ENCODE data around the gene CPLX4.

The CPLX4 gene

DNA sequence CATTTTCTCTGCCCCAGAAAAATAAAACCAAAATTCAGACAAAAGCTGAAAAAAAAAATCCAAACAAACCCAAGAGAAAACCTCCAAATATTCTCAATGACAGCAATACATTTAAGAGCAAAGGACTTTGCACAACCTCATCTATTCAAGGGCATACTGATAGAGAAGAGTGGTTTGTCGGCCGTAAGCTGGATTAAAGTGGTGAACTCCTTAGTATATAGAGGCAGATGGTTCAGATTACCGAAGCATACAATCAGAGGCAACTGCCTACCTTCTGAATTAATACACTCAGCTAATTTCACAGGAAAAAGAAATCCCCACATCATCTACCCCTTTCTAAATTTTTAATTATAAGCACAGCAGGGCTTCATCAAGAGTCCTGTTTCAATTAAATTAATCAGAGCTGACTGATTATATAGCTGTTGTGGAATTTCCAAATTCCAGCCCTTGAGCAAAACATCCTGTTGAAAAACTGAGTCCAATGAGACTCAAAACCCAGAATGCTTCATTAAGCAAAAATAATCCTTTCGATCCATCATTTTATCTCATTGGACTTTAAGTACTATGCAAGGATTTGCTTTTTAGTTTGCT, at the start of gene CPLX4:
CPLX4 (minus strand) TSS at position 190 of the 591 bp plus-strand sequence; CDS start at position 3, 187 bp downstream.
- Histone ChIP-seq H3K79me2 (no peaks in the 10 kb centered on the region), H3K4me2 (ENCODE audit: low read length) (no peak within 1 kb of the TSS), H3K9ac (no peak within 1 kb of the TSS), H3K36me3 (ENCODE audit: control insufficient read depth, insufficient read depth, low read length) (no peaks in the 10 kb centered on the region), H3K9me3 (ENCODE audit: control insufficient read depth, low read length) (no peaks in the 10 kb centered on the region), H2AFZ (no peak within 1 kb of the TSS), H3K4me3 (ENCODE audit: low read depth, low read length) (no peak within 1 kb of the TSS), H3K27me3 (ENCODE audit: control insufficient read depth, insufficient read depth, low read length) (no peaks in the 10 kb centered on the region), H3K27ac (no peak within 1 kb of the TSS), H3K4me1 (no peaks in the 10 kb centered on the region)
- no peak for TF ChIP-seq CTCF (IDR thresholded peaks at IDR 0.05)

DNA sequence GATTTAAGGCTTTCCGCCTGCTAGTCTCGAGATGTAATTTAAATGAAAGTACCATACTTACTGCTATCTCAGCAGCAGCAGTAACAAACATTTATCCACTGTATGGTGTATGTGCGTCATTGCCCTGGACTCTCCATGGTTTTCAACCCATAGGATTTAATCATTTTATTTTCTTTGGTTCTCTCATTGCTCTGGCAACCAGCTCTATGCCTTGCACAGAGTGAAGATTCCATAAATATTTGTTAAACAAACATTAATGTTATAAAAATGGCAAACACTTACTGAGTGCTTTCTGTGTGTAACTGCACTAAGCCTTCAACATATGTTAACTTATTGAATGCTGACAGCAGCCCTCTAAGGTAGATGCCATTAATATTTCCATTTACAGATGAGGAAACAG, 41.9 kb upstream of the CPLX4 start:
- H3K4me3 ChIP-seq (ENCODE audit: low read depth, low read length), result no peak overlapping the region
- H3K4me2 ChIP-seq (ENCODE audit: low read length), result no peak overlapping the region

GRCh38 chr18:59359576-59359952, 41.1 kb upstream of the CPLX4 start:
- Histone ChIP-seq H3K79me2 (no peaks in the 10 kb centered on the region), H3K4me1 (peaks cover 3% of the 10 kb centered on the region), H3K27me3 (ENCODE audit: control insufficient read depth, insufficient read depth, low read length) (no peaks in the 10 kb centered on the region), H3K4me3 (ENCODE audit: low read depth, low read length) (peak overlapping the region; percentile 94), H2AFZ (peak overlapping the region; percentile 85), H3K9ac (no peak overlapping the region), H3K27ac (peak overlapping the region; percentile 21), H3K36me3 (ENCODE audit: control insufficient read depth, insufficient read depth, low read length) (no peaks in the 10 kb centered on the region), H3K9me3 (ENCODE audit: control insufficient read depth, low read length) (no peaks in the 10 kb centered on the region), H3K4me2 (ENCODE audit: low read length) (peak overlapping the region; percentile 57)
- TF ChIP-seq CTCF (IDR thresholded peaks at IDR 0.05), result no peak

More for the DNA sequence above, 41.9 kb upstream of the CPLX4 start:
- no peaks in the 10 kb centered on the region for H3K79me2 ChIP-seq
- H3K4me1 ChIP-seq, result peaks cover 3% of the 10 kb centered on the region
- no peak overlapping the region for H3K9ac ChIP-seq
- no peaks in the 10 kb centered on the region for H3K9me3 ChIP-seq (ENCODE audit: control insufficient read depth, low read length)
- H3K27me3 ChIP-seq (ENCODE audit: control insufficient read depth, insufficient read depth, low read length), result no peaks in the 10 kb centered on the region
- no peaks in the 10 kb centered on the region for H3K36me3 ChIP-seq (ENCODE audit: control insufficient read depth, insufficient read depth, low read length)
- no peak overlapping the region for H3K27ac ChIP-seq
- peak overlapping the region; percentile 85 for H2AFZ ChIP-seq
- no peak for TF ChIP-seq CTCF (IDR thresholded peaks at IDR 0.05)

GRCh38 chr18:59358712-59359575, 40.5 kb upstream of the CPLX4 start, which contains the start of gene LMAN1:
Gene LMAN1 (minus strand): TSS chr18:59359265. CDS start chr18:59359244, 21 bp downstream.
- H3K4me2 ChIP-seq (ENCODE audit: low read length), result peak within 1 kb of the TSS; percentile 57
- peak within 1 kb of the TSS; percentile 94 for H3K4me3 ChIP-seq (ENCODE audit: low read depth, low read length)
- peak within 1 kb of the TSS; percentile 82 for H3K27ac ChIP-seq
- H3K27me3 ChIP-seq (ENCODE audit: control insufficient read depth, insufficient read depth, low read length), result no peaks in the 10 kb centered on the region
- H3K9me3 ChIP-seq (ENCODE audit: control insufficient read depth, low read length), result no peaks in the 10 kb centered on the region
- no peaks in the 10 kb centered on the region for H3K79me2 ChIP-seq
- peak within 1 kb of the TSS; percentile 85 for H2AFZ ChIP-seq
- H3K9ac ChIP-seq, result peak within 1 kb of the TSS; percentile 51
- peaks cover 3% of the 10 kb centered on the region for H3K4me1 ChIP-seq
- TF ChIP-seq CTCF (IDR thresholded peaks at IDR 0.05), result no peak
- H3K36me3 ChIP-seq (ENCODE audit: control insufficient read depth, insufficient read depth, low read length), result no peaks in the 10 kb centered on the region

Measured in parathyroid adenoma (tissue), 2 donors.